Adipocyte (in vitro differentiated cells): ENCODE data around the gene TEX35.

Source experiments
- DNase-seq: peaks from one replicate; pipeline ENCODE4 v3.0.0-alpha.2; 2015; ENCODE audit warnings: low read depth
- H3K27me3 ChIP-seq: replicated peaks from 2 replicates; pipeline ENCODE4 v1.7.0; 2013; ENCODE audit warnings: mild to moderate bottlenecking, low read length, moderate library complexity; ENCODE audit not compliant: control insufficient read depth, insufficient read depth
- H3K36me3 ChIP-seq: 2 replicates; pipeline ENCODE4 v1.7.0; 2013; ENCODE audit warnings: low read length, mild to moderate bottlenecking, moderate library complexity; ENCODE audit not compliant: control insufficient read depth, insufficient read depth, severe bottlenecking
- H3K4me1 ChIP-seq: 2 replicates; pipeline ENCODE4 v1.7.0; 2013; ENCODE audit warnings: mild to moderate bottlenecking, low read length, moderate library complexity; ENCODE audit not compliant: control insufficient read depth, insufficient read depth
- H3K4me3 ChIP-seq: 2 replicates; pipeline ENCODE4 v1.7.0; 2013; ENCODE audit warnings: mild to moderate bottlenecking, low read length, moderate library complexity
- H3K9ac ChIP-seq: 2 replicates; pipeline ENCODE4 v1.7.0; 2013; ENCODE audit warnings: mild to moderate bottlenecking, low read length, moderate library complexity
- H3K9me3 ChIP-seq: 2 replicates; pipeline ENCODE4 v1.7.0; 2013; ENCODE audit warnings: mild to moderate bottlenecking, low read length, moderate library complexity; ENCODE audit not compliant: control insufficient read depth

TEX35 gene

GRCh38 chr1:178536844-178537371, 24.0 kb downstream of the TEX35 start:
- no peaks in the 10 kb centered on the region for H3K36me3 ChIP-seq
- DNase-seq = peak; percentile 79
- H3K9me3 ChIP-seq = no peaks in the 10 kb centered on the region
- peaks cover 54% of the 10 kb centered on the region for H3K4me1 ChIP-seq
- H3K9ac ChIP-seq = peak overlapping the region; percentile 64
- no peaks in the 10 kb centered on the region for H3K27me3 ChIP-seq
- H3K4me3 ChIP-seq = peak overlapping the region; percentile 44

- Histone ChIP-seq H3K9me3 (no peaks in the 10 kb centered on the region), H3K9ac (peak overlapping the region; percentile 64), H3K27me3 (no peaks in the 10 kb centered on the region), H3K4me1 (peaks cover 57% of the 10 kb centered on the region), H3K36me3 (no peaks in the 10 kb centered on the region), H3K4me3 (peak overlapping the region; percentile 44)
- no peak for DNase-seq
Observed at GRCh38 chr1:178537382-178538090, 24.6 kb downstream of the TEX35 start.

- DNase-seq = peak; percentile 61
- H3K4me1 ChIP-seq = peaks cover 60% of the 10 kb centered on the region
- no peaks in the 10 kb centered on the region for H3K9me3 ChIP-seq
Observed at GRCh38 chr1:178538192-178538916, 25.4 kb downstream of the TEX35 start.

GRCh38 chr1:178539291-178539690, 26.4 kb downstream of the TEX35 start:
- peak overlapping the region; percentile 64 for H3K9ac ChIP-seq
- no peak for DNase-seq
- H3K4me1 ChIP-seq = peaks cover 64% of the 10 kb centered on the region
- H3K36me3 ChIP-seq = no peaks in the 10 kb centered on the region
- H3K27me3 ChIP-seq = no peaks in the 10 kb centered on the region
- no peaks in the 10 kb centered on the region for H3K9me3 ChIP-seq
- H3K4me3 ChIP-seq = peak overlapping the region; percentile 57

More at GRCh38 chr1:178538192-178538916, 25.4 kb downstream of the TEX35 start:
- no peaks in the 10 kb centered on the region for H3K36me3 ChIP-seq
- H3K27me3 ChIP-seq = no peaks in the 10 kb centered on the region
- H3K9ac ChIP-seq = peak overlapping the region; percentile 64
- H3K4me3 ChIP-seq = peak overlapping the region; percentile 57

GRCh38 chr1:178540204-178540603, 27.3 kb downstream of the TEX35 start:
- H3K36me3 ChIP-seq = no peaks in the 10 kb centered on the region
- H3K4me1 ChIP-seq = peaks cover 69% of the 10 kb centered on the region
- H3K27me3 ChIP-seq = no peaks in the 10 kb centered on the region
- no peak overlapping the region for H3K9ac ChIP-seq
- no peak overlapping the region for H3K4me3 ChIP-seq
- no peaks in the 10 kb centered on the region for H3K9me3 ChIP-seq
- DNase-seq = no peak

- no peaks in the 10 kb centered on the region for H3K9me3 ChIP-seq
- peak; percentile 80 for DNase-seq
Observed at GRCh38 chr1:178540646-178541045, 27.7 kb downstream of the TEX35 start.

GRCh38 chr1:178541379-178541778, 28.5 kb downstream of the TEX35 start:
- Histone ChIP-seq H3K4me1 (peaks cover 71% of the 10 kb centered on the region), H3K9ac (peak overlapping the region; percentile 95), H3K27me3 (no peaks in the 10 kb centered on the region), H3K36me3 (no peaks in the 10 kb centered on the region), H3K9me3 (no peaks in the 10 kb centered on the region), H3K4me3 (peak overlapping the region; percentile 93)
- no peak for DNase-seq

More at GRCh38 chr1:178540646-178541045, 27.7 kb downstream of the TEX35 start:
- Histone ChIP-seq H3K36me3 (no peaks in the 10 kb centered on the region), H3K27me3 (no peaks in the 10 kb centered on the region), H3K4me3 (no peak overlapping the region), H3K9ac (peak overlapping the region; percentile 23), H3K4me1 (peaks cover 74% of the 10 kb centered on the region)

- Histone ChIP-seq H3K9me3 (no peaks in the 10 kb centered on the region), H3K4me3 (peak overlapping the region; percentile 93), H3K27me3 (no peaks in the 10 kb centered on the region), H3K36me3 (no peaks in the 10 kb centered on the region), H3K4me1 (peaks cover 66% of the 10 kb centered on the region), H3K9ac (peak overlapping the region; percentile 95)
- peak; percentile 48 for DNase-seq
Observed at GRCh38 chr1:178541829-178542553, 29.1 kb downstream of the TEX35 start.

GRCh38 chr1:178542554-178543289, 29.8 kb downstream of the TEX35 start:
- no peaks in the 10 kb centered on the region for H3K27me3 ChIP-seq

GRCh38 chr1:178543290-178543607, 30.3 kb downstream of the TEX35 start:
- DNase-seq = no peak
- Histone ChIP-seq H3K9ac (peak overlapping the region; percentile 95), H3K4me3 (peak overlapping the region; percentile 93), H3K4me1 (peaks cover 54% of the 10 kb centered on the region), H3K36me3 (peaks cover 4% of the 10 kb centered on the region), H3K9me3 (no peaks in the 10 kb centered on the region), H3K27me3 (no peaks in the 10 kb centered on the region)

More at GRCh38 chr1:178542554-178543289, 29.8 kb downstream of the TEX35 start:
- Histone ChIP-seq H3K4me3 (peak overlapping the region; percentile 93), H3K4me1 (peaks cover 59% of the 10 kb centered on the region), H3K9ac (peak overlapping the region; percentile 95), H3K36me3 (no peaks in the 10 kb centered on the region), H3K9me3 (no peaks in the 10 kb centered on the region)
- DNase-seq = peak; percentile 93
